NCI-H1048 (cell line): Measurements from ENCODE around the gene ARSI.
"Not testable (repeated sequence)": the region's sequence is repeated elsewhere in the genome, so short reads cannot be mapped to it uniquely, and the experiment has no call there.

ENCODE experiments used
- DNase-seq: peaks from one replicate; lab custom pipeline; 2025; lab: John Stamatoyannopoulos, UW

ARSI gene

DNA sequence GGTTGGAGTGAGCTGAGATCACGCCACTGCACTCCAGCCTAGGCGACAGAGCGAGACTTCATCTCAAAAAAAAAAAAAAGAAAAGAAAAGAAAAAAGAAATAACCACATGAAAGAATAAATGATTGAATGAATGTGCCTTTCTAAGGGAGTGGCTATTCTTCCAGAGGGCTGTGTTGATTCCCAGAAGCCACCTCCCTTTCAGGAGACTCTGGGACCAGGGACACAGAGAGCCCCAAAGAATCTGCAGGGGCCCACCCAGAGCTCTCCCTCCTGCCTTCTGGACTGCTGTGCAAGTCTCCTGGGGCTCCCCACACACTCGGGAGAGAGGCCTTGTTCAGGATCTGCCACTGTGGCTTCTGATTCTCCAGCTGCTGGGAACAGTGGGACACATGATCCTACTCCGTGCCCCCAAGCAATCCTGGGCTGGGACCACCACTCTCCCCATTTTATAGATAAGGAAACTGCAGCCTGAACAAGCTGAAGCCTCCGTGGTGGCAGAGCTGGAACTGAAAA, 36.8 kb downstream of the ARSI start:
- DNase-seq, result no peak

DNA sequence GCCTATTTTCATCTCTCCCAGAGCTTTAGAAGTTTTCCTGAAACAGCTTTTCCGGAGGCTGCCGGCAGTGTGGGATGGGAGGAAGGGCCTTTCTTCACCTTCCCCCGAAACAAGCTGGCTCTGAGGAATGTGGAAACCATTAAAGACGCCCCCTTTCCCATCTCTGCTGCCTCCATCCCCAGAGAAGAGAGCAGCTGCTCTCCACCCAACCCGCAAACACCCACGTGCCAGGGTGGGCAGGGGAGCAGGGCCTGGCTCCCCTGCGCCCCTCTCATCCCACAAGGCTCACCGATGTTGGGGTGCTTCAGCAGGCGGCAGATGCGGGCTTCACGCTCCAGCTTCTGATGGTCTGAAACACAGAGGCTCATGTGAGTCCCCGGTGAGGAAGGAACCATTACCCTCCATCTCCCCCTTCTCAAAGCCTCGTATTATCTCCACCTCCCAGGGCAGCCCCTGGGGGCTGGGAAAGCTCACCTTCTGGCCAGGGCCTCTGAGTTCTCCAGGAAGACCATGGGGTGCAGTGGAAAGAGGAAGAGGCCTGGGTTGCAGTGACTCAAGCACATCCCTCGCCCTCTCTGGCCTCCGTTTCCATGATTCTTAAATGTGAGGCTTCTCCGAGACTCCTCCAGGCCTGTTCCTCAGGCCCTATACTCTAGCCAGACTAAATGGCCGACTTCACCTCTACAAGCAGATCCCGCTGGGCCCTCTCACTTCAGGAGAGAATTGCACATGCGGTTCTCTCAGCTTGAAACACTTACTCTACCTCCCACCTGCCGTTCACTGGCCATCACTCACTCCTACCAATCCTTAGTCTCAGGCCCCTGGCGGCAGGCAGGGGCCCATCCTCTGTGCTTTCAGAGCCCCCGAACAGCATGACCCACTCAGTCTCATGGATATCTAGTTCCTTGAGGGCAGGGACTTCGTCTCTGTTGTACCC, 37.8 kb downstream of the ARSI start:
- DNase-seq, result no peak

DNA sequence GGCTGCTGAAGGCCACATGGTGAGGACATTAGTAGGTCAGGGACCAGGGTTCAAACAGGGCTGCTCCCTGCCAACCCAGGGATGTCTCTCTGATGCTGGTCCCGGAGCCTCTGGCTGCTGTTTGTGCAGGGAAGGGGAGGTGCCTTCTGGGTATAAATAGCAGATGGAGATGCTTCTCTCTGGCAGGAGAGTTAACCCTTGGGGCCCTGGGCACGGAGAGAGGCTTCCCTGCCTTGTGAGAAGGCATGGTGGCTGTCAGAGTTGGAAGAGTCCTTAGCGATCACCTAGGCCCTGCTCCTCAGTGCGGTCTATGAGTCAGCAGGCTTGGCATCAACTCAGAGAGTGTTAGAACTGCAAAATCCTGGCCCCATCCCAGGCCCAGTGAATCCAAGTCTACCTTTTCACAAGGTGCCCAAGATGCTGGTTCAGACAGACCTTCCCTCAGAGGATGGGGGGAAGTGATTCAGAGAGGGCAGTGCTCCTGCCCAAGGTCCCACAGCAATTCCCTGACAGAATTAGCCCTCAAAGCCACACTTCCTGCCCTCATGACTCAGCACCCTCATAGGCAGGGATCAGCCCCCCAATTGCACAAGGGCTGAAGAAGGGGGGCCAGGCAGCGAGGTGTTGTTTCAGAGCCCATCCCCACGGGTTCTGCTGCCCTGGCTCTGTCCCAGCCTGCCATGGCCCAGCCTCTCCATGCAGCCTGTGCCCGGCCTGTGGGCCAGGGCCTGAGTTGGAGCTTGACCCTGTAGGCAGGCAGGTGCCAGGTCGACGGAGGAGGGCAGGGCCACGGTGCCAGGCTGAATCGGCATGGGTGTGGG, 38.7 kb downstream of the ARSI start:
- no peak for DNase-seq

DNA sequence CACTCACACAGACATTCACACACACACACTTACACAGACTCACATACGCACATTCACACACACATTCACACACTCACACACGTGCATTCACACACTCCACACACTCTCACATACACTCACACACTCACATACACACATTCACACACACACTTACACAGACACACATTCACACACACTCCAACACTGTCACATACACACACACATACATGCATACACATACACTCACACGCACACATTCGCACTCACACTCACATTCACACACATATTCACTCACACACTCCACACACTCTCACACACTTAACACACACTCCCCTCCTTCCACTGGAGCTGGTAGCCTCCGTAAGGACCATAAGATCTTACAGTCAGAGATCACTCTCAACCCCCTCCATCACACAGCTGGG, 39.3 kb downstream of the ARSI start:
- DNase-seq, result no peak

DNA sequence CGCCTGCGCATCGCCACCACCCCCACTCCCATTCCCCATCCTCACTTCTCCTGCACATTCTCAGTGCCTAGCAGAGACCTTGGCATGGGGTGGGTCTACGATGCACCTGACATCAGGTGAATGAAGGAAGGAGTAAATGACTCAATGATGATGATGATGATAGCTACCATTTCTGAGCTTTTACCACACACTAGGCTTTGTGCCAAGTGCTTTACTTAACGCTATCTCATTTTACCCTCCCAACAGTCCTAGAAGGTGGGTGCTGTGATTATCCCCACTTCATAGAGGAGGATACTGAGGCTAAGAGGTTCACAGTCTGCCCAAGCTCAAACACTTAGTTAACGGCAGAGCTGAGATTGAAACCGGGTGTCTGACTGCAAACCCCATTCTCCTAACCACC, 40.2 kb downstream of the ARSI start:
- no peak for DNase-seq

DNA sequence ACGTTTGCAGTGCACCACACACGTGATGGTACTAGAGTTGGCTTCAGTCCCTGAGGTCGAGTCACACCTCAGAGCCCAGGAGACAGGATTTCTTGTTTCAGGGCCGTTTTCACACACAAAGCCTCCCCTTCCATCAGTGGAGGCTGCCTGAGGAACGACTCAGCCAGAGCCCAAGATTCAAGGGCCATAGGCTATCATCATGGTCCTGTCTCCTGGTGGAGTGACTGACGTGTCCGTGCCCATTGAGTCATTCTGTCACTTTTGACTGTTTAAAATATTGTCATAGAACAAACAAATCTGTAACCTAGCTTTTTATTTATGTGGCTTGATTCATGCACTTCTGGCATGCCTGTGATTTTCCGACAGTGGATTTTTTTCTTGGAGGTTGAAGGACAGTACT, 41.5 kb downstream of the ARSI start:
- no peak for DNase-seq

DNA sequence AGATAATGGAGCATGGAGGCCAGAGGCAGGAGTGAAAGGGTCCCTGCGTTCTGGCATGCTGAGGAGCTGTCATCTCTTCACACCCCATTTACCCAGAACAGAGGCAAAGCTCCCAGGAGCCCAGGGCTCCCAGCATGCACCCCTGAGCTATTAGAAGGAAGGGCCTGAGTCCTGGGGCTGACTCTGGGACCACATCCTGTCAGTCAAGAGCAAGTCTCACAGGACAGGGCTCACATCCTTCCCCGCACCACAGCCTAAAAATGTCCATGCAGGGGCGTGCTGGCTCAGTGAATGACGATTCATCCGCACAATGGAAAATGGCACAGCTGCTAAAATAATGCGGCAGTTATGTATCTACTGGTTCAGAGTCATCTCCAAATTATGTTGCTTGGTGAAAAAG, 44.6 kb downstream of the ARSI start:
- DNase-seq, result no peak

DNA sequence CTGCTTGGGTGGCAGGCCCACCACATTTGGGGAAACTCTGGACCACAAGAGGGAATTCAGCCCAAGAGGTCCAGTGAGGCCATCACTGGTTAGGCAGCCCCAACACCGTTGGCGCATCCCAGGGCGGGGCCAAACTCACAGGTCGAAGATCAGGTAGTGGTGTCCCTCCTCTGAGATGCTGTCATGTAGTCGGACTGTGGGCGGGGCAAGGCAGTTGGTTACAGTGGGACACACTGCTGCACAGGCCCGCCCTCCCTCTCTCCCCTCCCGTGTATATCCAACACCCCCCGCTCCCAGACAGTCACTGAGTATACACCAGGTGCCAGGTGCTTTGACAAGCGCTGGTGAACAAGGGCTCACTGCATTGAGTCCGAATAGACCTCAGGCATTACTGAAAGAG, 45.3 kb downstream of the ARSI start:
- DNase-seq, result no peak

DNA sequence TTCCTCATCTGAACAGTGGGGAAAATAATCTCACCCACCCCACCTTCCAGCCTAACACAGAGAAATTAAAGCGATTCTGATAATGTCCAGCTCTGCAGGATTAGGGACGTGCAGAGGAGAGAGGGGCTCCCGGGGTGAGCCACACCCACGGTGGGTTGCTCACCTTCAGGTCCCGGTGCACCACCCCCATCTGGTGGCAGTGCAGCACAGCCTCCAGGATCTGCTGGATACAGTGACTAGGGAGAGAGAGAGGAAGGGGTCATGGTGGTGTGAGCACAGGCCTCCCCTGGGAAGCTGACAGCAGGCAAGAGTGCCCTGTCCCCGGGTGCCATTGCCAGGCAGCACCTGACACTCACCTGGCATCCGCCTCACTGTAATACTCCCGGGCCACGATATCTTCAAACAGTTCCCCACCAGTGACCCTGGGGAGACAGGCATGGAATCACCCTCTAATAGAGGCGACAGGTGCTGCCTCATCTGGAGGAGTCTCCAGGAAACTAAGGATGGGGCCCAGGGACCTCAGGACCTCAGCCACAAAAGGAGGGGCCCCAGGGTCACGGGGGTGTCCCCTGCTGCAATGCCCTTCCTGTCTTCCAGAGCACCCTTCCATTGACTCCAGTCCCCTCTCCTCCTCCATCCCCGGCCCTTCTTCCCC, 46.2 kb downstream of the ARSI start:
- no peak for DNase-seq

DNA sequence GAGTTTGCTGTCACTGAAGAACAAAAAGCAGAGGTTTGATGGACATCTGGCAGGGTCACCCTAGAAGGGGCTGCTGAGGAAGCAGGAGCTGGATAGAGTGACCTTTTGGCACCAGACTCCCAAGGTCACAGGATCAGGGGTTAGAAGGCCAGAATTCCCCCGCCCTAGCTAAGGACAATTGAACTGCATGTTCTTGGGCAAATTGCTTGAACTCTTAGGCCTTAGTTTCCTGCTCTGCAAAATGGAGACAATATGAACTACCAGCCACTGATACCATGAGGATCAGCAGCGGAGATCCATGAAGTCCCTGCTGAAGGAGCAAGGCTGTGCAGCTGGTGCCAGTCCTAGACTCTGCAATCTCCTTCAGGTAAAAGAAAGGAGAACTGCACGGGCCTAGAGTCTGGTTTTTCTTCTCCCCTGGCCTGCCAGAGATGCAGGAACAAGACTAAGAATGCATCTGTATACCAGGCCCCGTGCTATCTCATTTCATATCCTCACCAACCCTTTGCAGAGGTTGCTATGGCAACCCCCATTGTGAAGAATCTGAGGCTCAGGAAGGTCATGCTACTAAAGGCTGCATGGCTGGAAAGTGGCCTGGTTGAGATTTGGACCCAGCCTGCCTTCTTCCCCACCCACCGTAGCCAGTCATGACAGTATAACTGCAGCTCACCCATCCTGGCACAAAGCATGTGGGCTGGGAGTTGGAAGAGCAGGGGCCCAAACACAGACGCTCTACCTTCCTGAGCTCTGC, 46.9 kb downstream of the ARSI start:
- no peak for DNase-seq

DNA sequence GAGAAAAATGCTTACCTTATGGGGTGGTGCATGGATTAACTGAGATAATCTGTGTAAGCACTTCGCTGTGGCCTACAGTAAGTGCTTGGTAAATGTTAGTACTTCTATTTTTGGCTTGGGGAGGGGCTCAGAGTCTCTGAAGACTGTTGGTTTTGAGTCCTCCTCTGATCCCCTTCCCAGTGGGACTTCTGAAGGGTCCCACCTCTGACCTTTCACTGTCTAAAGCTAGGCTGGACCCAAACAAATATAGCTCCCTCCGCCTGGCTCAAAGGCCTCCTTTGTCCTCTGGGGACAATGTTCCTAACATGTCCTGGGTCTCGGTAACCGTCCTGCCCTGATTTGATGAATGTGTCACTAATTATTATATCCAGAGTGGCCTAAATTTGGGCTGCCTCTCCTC, 47.9 kb downstream of the ARSI start:
- DNase-seq, result no peak

DNA sequence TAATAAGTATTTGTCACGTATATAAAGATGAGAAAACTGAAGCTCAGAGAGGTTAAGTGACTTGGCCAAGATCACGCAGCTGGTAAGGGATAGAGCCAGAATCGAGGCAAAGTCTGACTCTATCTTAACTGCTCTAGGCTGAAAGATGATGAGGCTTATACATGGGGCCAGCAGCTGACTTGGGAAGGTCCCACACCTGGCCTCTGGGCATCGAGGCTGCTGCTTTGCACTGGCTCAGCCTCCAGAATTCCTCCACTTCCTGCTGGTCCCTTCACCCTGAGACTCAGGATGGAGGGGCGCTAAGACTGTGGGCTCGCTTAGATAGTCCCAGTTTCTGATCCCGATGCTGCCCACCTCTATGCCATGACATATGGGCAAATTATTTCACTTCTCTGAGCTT, 48.3 kb downstream of the ARSI start:
- no peak for DNase-seq

DNA sequence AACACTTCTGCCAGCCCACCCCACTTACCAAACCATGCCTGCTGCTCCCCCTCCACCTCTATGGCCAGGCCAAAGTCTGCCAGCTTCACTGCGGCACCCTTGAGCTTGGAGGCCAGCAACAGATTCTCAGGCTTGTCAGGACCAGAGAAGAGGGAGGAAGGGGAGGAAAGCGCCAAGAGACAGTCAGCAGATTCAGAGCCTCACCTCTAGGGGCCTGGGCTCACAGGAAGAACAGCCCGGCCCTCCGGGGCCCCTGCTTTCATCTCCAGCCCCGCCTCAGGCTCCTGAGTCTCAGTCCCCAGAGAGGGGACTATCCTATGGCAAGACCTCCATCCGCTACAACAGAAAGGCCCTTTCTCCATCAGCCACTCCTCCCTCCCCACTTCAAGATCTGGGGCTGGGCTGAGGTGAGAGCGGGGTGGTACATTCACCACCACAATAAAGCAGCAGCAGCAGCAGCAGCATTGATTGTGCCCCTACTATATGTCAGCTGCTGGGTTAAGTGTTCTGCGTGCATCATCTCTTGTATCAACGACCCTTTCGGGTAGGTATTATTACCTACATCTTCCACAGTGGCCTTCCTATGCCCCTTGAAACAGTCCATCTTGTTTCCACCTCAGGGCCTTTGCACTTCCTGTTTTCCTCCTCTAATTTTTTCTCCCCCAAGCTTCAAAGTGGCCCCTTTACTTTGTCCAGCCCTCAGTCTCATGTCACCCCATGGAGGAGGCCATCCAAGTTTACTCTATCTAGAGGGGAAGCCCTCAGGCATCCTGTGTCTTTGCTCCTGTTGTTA, 49.1 kb downstream of the ARSI start:
- DNase-seq, result no peak

DNA sequence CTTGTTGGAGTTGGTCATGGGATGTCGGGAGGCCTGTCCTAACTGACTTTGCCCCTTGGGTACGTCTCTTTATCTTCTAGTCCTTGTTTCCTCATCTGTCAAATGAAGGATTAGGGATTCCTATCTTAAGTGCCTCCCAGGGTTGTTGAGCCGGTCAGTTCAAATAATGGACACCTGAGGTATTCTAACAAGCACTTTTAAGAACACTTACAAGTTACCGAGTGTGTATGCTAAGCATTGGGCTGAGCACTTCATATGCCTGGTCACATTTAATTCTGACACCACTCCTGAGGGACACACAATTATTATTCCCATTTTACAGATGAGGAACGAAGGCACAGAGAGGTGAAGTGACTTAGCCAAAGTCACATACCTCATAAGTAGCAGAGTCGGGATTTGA, 50.2 kb downstream of the ARSI start:
- DNase-seq, result no peak

DNA sequence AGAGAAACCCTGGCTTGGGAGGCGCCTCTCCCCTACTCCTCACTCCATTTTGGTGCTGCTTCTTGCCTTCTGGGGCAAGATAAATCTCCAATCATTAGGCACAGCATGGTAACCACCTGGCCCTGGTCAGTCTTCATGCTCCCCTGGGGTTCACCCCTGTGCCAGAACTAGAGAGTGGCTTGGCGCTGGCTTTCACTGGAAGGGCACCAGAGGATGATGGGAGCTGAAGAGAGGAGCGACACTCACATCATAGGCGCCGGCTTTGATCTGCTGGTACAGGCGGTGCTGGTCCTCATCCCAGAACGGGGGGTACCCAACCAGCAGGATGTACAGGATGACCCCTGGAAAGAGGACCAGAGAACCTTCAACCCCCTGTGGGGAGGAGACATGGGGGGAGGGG, 51.2 kb downstream of the ARSI start:
- DNase-seq, result no peak

DNA sequence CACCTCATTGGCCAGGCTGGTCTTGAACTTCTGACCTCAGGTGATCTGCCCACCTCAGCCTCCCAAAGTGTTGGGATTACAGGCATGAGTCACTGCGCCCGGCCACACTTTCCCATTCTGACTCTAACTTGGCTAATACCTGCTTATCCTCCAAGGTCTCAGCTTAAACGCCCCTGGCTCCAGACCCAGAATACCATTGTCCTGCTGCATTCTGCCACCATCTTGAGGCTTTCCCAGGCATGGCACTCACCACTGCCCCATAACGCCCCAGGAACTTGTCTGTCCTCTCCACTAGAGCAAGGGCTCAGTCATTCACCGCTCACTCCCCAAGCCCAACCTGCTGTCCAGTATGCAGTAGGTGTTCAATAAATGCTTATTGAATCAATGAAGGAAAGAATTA, 53.0 kb downstream of the ARSI start:
- no peak for DNase-seq

DNA sequence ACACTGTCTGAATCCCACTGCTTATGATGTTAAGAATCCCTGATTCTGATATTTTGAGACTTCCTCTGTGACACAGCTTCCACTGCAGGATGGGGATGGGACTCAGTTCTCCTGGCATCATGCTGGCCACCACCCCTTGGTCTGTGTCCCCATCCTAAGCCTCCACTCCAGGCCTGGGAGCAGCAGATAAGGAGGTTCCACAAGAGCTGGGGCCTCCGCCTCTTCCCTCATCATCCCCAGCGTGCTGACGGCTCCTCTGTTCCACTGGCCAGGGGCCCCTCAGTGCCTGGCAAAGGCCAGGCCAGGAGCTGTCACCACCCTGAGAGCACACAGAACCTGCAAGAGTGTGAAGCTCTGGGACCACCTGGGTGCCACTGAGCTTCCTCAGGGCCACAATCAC, 53.8 kb downstream of the ARSI start:
- no peak for DNase-seq

DNA sequence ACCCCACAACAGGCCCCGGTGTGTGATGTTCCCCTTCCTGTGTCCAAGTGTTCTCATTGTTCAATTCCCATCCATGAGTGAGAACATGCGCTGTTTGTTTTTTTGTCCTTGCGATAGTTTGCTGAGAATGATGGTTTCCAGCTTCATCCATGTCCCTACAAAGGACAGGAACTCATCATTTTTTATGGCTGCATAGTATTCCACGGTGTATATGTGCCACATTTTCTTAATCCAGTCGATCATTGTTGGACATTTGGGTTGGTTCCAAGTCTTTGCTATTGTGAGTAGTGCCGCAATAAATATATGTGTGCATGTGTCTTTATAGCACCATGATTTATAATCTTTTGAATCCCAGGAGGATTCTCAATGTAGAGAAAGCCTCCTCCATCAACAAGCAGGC, 54.2 kb downstream of the ARSI start:
- not testable (repeated sequence) for DNase-seq

DNA sequence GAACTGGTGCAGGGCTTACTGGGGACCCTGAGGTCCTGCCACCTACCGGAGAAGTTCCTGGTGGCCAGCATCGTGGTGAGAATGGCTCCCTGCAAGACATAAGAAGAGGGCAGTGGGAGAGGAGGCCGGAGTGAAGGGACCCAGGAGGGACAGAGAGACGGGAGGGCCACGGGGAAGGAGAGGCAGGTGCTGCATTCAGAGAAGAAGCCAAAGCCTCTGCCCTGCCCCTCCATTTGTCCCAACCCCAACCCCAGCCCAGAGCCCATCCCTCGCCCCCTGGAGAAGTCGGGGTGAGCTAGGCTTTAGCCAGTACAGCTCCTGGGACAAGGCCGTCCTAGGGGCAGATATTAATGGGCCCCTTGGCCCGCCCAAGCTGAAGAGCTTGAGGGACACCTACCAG, 55.0 kb downstream of the ARSI start:
- DNase-seq, result no peak

DNA sequence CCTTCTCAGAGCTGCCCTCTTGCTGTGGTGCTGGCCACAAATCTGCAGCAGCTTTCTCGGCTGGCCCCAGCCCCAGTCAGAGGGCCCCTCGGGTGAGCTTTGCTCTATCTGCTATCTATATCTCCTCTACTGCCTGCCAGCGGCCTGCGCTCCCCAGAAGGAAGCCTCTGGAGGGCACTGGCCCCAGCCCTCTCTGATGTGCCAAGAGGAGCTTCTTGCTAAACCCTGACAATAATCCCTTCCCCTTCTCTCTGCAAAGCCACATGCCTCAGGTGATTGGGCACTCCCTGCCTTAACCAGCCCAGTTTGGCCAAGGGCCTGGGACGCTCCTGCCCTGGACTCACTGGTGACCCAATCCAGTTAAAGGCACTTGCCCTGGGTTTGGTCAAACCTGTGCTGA, 55.9 kb downstream of the ARSI start:
- DNase-seq, result no peak

DNA sequence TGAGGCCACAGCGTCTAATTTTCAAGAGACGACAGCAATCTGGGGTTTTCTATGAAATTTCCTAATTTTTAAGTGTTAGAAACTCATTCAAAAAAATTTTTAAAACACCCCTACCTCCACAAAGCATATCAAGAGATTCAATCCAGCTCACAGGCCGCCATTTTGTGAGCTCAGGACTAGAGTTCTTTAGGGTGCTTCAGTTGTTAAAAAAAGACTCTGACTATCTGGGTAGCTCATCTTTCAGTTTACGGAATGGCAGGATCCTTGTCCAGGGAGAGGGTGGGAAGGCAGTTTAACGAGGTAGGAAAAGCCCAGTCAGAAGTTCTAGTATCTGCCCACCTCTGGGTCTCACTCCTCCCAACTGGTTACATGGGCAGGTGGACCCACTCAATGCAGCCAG, 56.3 kb downstream of the ARSI start:
- DNase-seq, result no peak
